ENCODE data around the gene EFCC1. TPM values are rescaled to one million over a fixed set of nuclear protein-coding genes. Genes with fewer than 3 reads are reported as not detected.

EFCC1 gene
- total RNA-seq, 4 donors from 2014 or later: 3.3 to 40.4 (median 4.0) TPM

DNA sequence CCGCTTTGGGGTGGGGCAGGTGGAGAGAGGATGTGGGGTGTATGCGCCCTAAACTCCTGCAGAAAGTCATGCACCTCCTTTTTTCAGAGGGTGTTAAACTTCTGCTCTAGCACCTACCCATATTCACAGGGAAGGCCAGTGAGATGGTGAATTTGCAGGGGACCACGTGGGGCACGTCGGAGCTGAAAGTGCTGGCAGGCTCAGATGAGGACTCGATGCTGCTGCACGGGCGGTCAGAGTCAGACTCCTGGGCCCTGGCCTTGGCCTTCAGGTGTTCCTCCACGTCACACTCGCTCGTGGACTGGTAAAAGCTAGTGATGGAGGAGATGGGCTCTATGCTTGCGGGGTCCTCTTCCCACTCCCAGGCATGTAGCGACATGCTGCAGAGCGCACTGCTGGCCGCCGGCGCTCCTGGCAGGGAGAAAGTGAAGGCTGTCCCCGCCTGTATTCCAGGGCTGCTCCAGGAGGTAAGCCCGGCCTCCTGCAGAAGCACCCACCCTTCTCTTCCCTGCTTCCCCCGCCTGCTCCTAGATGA lies 8.1 kb upstream of the EFCC1 start:
- Histone ChIP-seq H3K9me3 (no peaks in the 10 kb centered on the region), H3K27me3 (no peaks in the 10 kb centered on the region), H3K36me3 (no peaks in the 10 kb centered on the region), H3K27ac (no peak overlapping the region), H3K4me1 (peaks cover 0 to 17% (median 4%) of the 10 kb centered on the region in 4 donors), H3K4me3 (peak overlapping the region in 1 of 4 donors; percentile 48)
- TF ChIP-seq, protein P1, sequence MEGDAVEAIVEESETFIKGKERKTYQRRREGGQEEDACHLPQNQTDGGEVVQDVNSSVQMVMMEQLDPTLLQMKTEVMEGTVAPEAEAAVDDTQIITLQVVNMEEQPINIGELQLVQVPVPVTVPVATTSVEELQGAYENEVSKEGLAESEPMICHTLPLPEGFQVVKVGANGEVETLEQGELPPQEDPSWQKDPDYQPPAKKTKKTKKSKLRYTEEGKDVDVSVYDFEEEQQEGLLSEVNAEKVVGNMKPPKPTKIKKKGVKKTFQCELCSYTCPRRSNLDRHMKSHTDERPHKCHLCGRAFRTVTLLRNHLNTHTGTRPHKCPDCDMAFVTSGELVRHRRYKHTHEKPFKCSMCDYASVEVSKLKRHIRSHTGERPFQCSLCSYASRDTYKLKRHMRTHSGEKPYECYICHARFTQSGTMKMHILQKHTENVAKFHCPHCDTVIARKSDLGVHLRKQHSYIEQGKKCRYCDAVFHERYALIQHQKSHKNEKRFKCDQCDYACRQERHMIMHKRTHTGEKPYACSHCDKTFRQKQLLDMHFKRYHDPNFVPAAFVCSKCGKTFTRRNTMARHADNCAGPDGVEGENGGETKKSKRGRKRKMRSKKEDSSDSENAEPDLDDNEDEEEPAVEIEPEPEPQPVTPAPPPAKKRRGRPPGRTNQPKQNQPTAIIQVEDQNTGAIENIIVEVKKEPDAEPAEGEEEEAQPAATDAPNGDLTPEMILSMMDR (IDR thresholded peaks at IDR 0.05): no peak
- TF ChIP-seq POLR2A (IDR thresholded peaks at IDR 0.05): no peak
- peak in 2 of 3 donors; percentile 6 to 34 for DNase-seq

DNA sequence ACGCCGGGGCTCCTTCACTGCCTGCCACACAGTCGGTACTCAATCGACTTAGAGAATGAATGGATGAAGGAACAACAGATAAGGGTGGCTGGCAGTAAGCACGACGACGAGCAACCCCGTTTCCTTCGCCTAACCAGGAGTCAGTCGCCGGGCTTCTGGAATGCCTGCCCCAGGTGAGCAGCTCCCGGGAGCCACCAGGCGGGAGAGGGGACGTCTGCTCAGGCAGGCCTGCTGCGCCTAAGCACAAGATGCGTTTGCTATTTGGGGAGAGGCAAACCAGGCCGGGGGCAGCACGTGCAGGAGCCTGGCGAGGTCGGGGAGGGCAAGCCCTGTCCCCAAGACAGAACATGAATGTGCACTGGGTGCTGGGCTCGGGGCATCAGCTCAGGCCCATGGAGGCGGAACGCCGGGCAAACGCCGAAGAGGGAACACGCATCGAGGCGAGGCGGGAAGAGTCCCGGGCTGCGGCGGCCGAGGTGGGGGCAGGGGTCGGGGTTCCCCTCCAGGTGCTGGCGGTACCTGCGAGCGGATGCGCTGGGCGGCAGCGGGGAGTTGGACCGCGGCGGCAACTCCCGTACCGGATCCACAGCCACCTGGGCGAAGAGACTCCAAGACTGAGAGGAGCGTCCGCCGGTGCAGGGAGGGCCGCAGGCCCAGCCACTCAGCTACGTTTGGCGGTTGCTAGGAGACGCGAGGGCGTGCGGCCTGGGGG lies 7.5 kb upstream of the EFCC1 start, which contains the start of gene CFAP92:
Gene CFAP92, minus strand, starts transcription at position 616 of the 712 bp plus-strand sequence. CDS start 772 bp downstream, outside the sequence.
- Histone ChIP-seq H3K27ac (peak within 1 kb of the TSS in 1 of 4 donors; percentile 46), H3K27me3 (no peaks in the 10 kb centered on the region), H3K36me3 (no peaks in the 10 kb centered on the region), H3K4me1 (peaks cover 0 to 17% (median 4%) of the 10 kb centered on the region in 4 donors), H3K9me3 (no peaks in the 10 kb centered on the region), H3K4me3 (peak within 1 kb of the TSS; percentile 22 to 48 (median 44))
- DNase-seq: peak; percentile 83 to 95 (median 90)
- TF ChIP-seq, protein P1 (IDR thresholded peaks at IDR 0.05): no peak
- TF ChIP-seq POLR2A (IDR thresholded peaks at IDR 0.05): no peak

DNA sequence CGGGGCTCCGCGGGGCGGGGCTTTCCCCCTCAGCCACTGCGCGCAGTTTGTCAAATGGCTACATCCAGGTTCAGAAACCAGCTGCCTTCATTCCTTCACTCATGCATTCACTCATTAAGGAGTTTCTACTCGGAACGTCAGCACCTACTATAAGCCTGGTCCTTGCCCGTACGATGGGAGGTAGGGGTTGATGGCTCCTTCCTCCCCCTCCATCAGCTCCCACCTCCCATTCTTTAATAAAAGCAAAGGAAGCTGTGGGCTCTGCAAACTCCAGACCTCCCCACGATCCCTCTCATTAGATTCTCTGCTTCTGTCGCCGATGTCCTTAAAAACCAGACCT lies 7.0 kb upstream of the EFCC1 start:
- TF ChIP-seq, protein P1 (IDR thresholded peaks at IDR 0.05): no peak
- no peak for TF ChIP-seq POLR2A (IDR thresholded peaks at IDR 0.05)
- H3K4me1 ChIP-seq: peaks cover 0 to 17% (median 4%) of the 10 kb centered on the region in 4 donors
- no peak for DNase-seq
- H3K9me3 ChIP-seq: no peaks in the 10 kb centered on the region
- H3K36me3 ChIP-seq: no peaks in the 10 kb centered on the region
- no peaks in the 10 kb centered on the region for H3K27me3 ChIP-seq
- peak overlapping the region in 1 of 4 donors; percentile 46 for H3K27ac ChIP-seq
- peak overlapping the region; percentile 22 to 48 (median 44) for H3K4me3 ChIP-seq

DNA sequence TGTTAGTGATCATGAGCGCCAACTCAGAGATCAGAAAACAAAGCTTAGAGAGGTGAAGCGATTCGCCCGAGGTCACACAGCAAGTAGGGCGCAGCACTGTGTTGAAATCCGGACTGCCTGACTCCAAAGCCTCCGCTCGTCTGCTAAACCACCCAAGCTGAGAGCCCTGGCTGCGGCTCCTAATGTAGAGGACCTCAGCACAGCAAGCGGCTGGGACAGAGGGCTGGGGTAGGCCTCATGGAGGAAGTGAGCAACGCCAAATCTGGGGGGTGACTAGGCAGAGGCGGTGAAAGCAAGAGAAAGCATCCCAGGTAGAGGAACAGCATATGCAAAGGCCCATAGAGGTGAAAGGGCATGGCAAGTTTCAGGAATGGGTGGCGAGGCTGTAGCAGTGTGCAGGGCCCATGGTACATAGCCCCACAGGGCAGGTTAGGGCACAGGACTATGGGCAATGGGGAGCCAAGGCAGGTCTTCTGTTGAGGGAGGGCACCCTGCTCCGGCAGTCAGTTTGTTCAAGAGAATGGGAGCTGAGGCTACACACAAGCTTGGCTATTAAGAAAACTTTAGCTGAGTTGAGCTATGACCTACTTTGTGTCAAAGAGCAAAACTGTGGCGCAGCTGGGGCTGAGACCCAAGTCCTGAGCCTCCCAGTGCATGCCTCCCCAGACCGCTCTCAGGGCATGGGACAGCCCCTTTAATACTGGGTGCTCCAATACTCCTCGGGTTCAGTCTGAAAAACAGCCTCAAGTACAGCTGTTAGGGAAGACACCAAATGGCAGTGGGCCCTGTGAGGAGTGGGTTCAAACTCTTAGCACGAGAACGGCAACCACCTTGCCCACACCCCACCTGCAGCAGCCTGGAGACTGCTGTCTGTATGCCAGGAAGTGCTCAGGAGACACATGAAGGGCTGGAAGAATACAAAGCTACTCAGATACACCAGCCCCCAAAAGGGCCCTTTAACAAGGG lies 6.2 kb upstream of the EFCC1 start:
- peak overlapping the region in 1 of 4 donors; percentile 48 for H3K4me3 ChIP-seq
- H3K9me3 ChIP-seq: no peaks in the 10 kb centered on the region
- H3K36me3 ChIP-seq: no peaks in the 10 kb centered on the region
- no peaks in the 10 kb centered on the region for H3K27me3 ChIP-seq
- TF ChIP-seq, protein P1 (IDR thresholded peaks at IDR 0.05): no peak
- no peak for TF ChIP-seq POLR2A (IDR thresholded peaks at IDR 0.05)
- H3K27ac ChIP-seq: no peak overlapping the region
- peaks cover 0 to 17% (median 4%) of the 10 kb centered on the region in 4 donors for H3K4me1 ChIP-seq
- DNase-seq: peak in 1 of 3 donors; percentile 42

DNA sequence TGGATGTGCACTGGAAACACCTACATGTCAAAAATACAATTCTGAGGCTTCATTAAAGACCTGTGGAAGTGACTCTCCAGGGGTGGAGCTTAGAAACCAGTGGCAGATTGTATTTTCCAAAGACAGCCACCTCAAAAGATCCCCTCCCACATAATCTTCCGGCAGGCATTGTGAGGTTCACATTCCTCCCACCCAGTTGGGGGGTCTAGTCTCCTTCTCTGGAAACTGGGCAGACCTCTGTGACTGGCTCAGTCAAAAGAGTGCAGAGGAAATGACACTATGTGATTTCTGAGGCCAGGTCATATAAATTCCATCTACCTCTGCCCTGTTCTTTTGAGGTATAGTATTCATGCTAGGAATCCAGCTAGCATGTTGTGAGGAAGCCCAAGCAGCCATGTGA lies 5.4 kb upstream of the EFCC1 start:
- Histone ChIP-seq H3K9me3 (no peaks in the 10 kb centered on the region), H3K36me3 (no peaks in the 10 kb centered on the region), H3K4me1 (peaks cover 0 to 17% (median 4%) of the 10 kb centered on the region in 4 donors), H3K27me3 (no peaks in the 10 kb centered on the region), H3K27ac (no peak overlapping the region), H3K4me3 (no peak overlapping the region)
- no peak for DNase-seq
- TF ChIP-seq, protein P1 (IDR thresholded peaks at IDR 0.05): no peak
- TF ChIP-seq POLR2A (IDR thresholded peaks at IDR 0.05): no peak

All from Peyer's patch (tissue), 4 donors.